CD8-positive, alpha-beta memory T cell (primary cell): Measurements from ENCODE around the gene CALML3. TPM values are rescaled to one million over a fixed set of nuclear protein-coding genes. Genes with fewer than 3 reads are reported as not detected.

ENCODE experiments used
- CTCF ChIA-PET: fragments of 350-600 bp; sonication (Branson Sonifier 250); formaldehyde crosslinking; loops from one replicate; lab custom pipeline; 2021; ENCODE audit warnings: antibody characterized with exemption; lab: Charles Lee
- POLR2A ChIA-PET: fragments of 350-600 bp; sonication (Branson Sonifier 250); formaldehyde crosslinking; loops from one replicate; lab custom pipeline; 2021; ENCODE audit warnings: antibody characterized with exemption; lab: Charles Lee
- DNase-seq, 5 donors: peaks; one replicate each; pipeline versions ENCODE4 v3.0.0 to v3.0.0-alpha.2; 2020 to 2022; ENCODE audit warnings: mixed read lengths in 1 of 5
- H3K27ac ChIP-seq: one replicate; pipeline ENCODE4 v1.7.0; 2013; ENCODE audit warnings: low read depth, mild to moderate bottlenecking, low read length, moderate library complexity
- H3K27me3 ChIP-seq: 2 replicates; pipeline ENCODE4 v1.7.0; 2013; ENCODE audit warnings: low read length, mild to moderate bottlenecking; ENCODE audit not compliant: insufficient read depth, poor library complexity, severe bottlenecking
- H3K36me3 ChIP-seq: 2 replicates; pipeline ENCODE4 v1.7.0; 2013; ENCODE audit warnings: mild to moderate bottlenecking, low read length, moderate library complexity; ENCODE audit not compliant: insufficient read depth
- H3K4me1 ChIP-seq: 2 replicates; pipeline ENCODE4 v1.7.0; 2013; ENCODE audit warnings: mild to moderate bottlenecking, low read length, moderate library complexity; ENCODE audit not compliant: insufficient read depth
- H3K4me3 ChIP-seq: 2 replicates; pipeline ENCODE4 v1.7.0; 2013; ENCODE audit warnings: mild to moderate bottlenecking, low read length
- H3K9me3 ChIP-seq: 2 replicates; pipeline ENCODE4 v1.7.0; 2013; ENCODE audit warnings: mild to moderate bottlenecking, low read length
- H3K27ac Mint-ChIP-seq, 8 donors: one replicate each; pipeline ENCODE4 v1.8.0; 2020 to 2021; ENCODE audit warnings: mixed read lengths in 8 of 8, mild to moderate bottlenecking in 6 of 8, inconsistent platforms in 3 of 8, moderate library complexity in 3 of 8
- H3K27me3 Mint-ChIP-seq, 2 donors: one replicate each; pipeline ENCODE4 v1.8.0; 2020 to 2021; ENCODE audit warnings: mixed read lengths in 2 of 2, mild to moderate bottlenecking in 1 of 2, moderate library complexity in 1 of 2
- H3K36me3 Mint-ChIP-seq, 3 donors: one replicate each; pipeline ENCODE4 v1.8.0; 2020 to 2021; ENCODE audit warnings: mixed read lengths in 3 of 3, inconsistent platforms in 1 of 3, mild to moderate bottlenecking in 1 of 3
- H3K4me1 Mint-ChIP-seq, 3 donors: one replicate each; pipeline ENCODE4 v1.8.0; 2020 to 2021; ENCODE audit warnings: mixed read lengths in 3 of 3, inconsistent platforms in 1 of 3, mild to moderate bottlenecking in 1 of 3
- H3K4me3 Mint-ChIP-seq, 7 donors: one replicate each; pipeline ENCODE4 v1.8.0; 2020 to 2021; ENCODE audit warnings: mixed read lengths in 7 of 7, mild to moderate bottlenecking in 6 of 7, moderate library complexity in 4 of 7, inconsistent platforms in 2 of 7
- H3K9me3 Mint-ChIP-seq, 5 donors: one replicate each; pipeline ENCODE4 v1.8.0; 2020 to 2022; ENCODE audit warnings: mixed read lengths in 5 of 5, mild to moderate bottlenecking in 3 of 5, moderate library complexity in 2 of 5, inconsistent platforms in 1 of 5
- polyA plus RNA-seq: library from polyadenylated mRNA; unstranded; fragments of 300-500 nt; fragmentation: Illumina TruSeq; gene quantifications from one replicate; pipeline ENCODE4 v1.2.3, GENCODE V29; 2021
- total RNA-seq, 2 experiments: library from RNA; stranded (reverse); gene quantifications; one replicate each; pipeline ENCODE4 v1.2.3, GENCODE V29; 2021

CALML3 gene
- total and polyA plus RNA-seq, 3 experiments from 2014 or later, result not detected

- Histone ChIP-seq H3K36me3 (no peaks in the 10 kb centered on the region), H3K9me3 (no peaks in the 10 kb centered on the region), H3K4me1 (peaks cover 35% of the 10 kb centered on the region), H3K4me3 (no peak overlapping the region), H3K27me3 (no peaks in the 10 kb centered on the region), H3K27ac (no peak overlapping the region)
- Mint-ChIP-seq H3K27me3 (peaks cover 4 to 8% of the 10 kb centered on the region in 2 donors), H3K9me3 (no peaks in the 10 kb centered on the region), H3K36me3 (peaks cover 0 to 15% (median 0%) of the 10 kb centered on the region in 3 donors), H3K4me3 (no peak overlapping the region), H3K27ac (no peak overlapping the region), H3K4me1 (peaks cover 14 to 21% (median 20%) of the 10 kb centered on the region in 3 donors)
- ChIA-PET CTCF (no interaction called here), POLR2A (interaction anchor here (0.9 kb wide), 1 partner anchor 10 kb away, joined by 3 read pairs; no protein-coding TSS in a partner anchor)
- DNase-seq, result no peak
These were observed 37.2 kb downstream of the CALML3 start for GRCh38 chr10:5561704-5562645.

- H3K4me3 ChIP-seq, result peak overlapping the region; percentile 51
- ChIA-PET POLR2A (interaction anchor here (0.9 kb wide), 1 partner anchor 11 kb away, joined by 3 read pairs; no protein-coding TSS in a partner anchor), CTCF (no interaction called here)
- peaks cover 35% of the 10 kb centered on the region for H3K4me1 ChIP-seq
- peak overlapping the region in 5 of 7 donors; percentile 46 to 81 (median 78) for H3K4me3 Mint-ChIP-seq
- no peaks in the 10 kb centered on the region for H3K27me3 ChIP-seq
- peaks cover 0 to 15% (median 0%) of the 10 kb centered on the region in 3 donors for H3K36me3 Mint-ChIP-seq
- H3K4me1 Mint-ChIP-seq, result peaks cover 14 to 21% (median 20%) of the 10 kb centered on the region in 3 donors
- peak overlapping the region in 2 of 8 donors; percentile 84 to 94 for H3K27ac Mint-ChIP-seq
- H3K9me3 ChIP-seq, result no peaks in the 10 kb centered on the region
- no peaks in the 10 kb centered on the region for H3K36me3 ChIP-seq
- H3K9me3 Mint-ChIP-seq, result no peaks in the 10 kb centered on the region
- H3K27ac ChIP-seq, result no peak overlapping the region
- peaks cover 3 to 8% of the 10 kb centered on the region in 2 donors for H3K27me3 Mint-ChIP-seq
- DNase-seq, result no peak
These were observed 38.7 kb downstream of the CALML3 start for GRCh38 chr10:5563321-5563961.

- Histone ChIP-seq H3K36me3 (no peaks in the 10 kb centered on the region), H3K4me1 (peaks cover 35% of the 10 kb centered on the region), H3K9me3 (no peaks in the 10 kb centered on the region), H3K27me3 (no peaks in the 10 kb centered on the region), H3K27ac (no peak overlapping the region), H3K4me3 (peak overlapping the region; percentile 51)
- ChIA-PET POLR2A (no interaction called here), CTCF (no interaction called here)
- peak in 3 of 5 donors; percentile 12 to 65 (median 42) for DNase-seq
- peaks cover 14 to 21% (median 20%) of the 10 kb centered on the region in 3 donors for H3K4me1 Mint-ChIP-seq
- H3K27ac Mint-ChIP-seq, result peak overlapping the region; percentile 79 to 96 (median 92)
- H3K9me3 Mint-ChIP-seq, result no peaks in the 10 kb centered on the region
- H3K36me3 Mint-ChIP-seq, result peaks cover 0 to 15% (median 0%) of the 10 kb centered on the region in 3 donors
- H3K27me3 Mint-ChIP-seq, result peaks cover 3 to 8% of the 10 kb centered on the region in 2 donors
- peak overlapping the region; percentile 69 to 88 (median 80) for H3K4me3 Mint-ChIP-seq
These were observed 39.3 kb downstream of the CALML3 start for GRCh38 chr10:5563991-5564536.

- peak overlapping the region; percentile 79 to 96 (median 92) for H3K27ac Mint-ChIP-seq
- H3K36me3 Mint-ChIP-seq, result peaks cover 0 to 15% (median 0%) of the 10 kb centered on the region in 3 donors
- no peak overlapping the region for H3K27ac ChIP-seq
- CTCF ChIA-PET, result no interaction called here
- POLR2A ChIA-PET, result no interaction called here
- peaks cover 3 to 8% of the 10 kb centered on the region in 2 donors for H3K27me3 Mint-ChIP-seq
- H3K9me3 Mint-ChIP-seq, result no peaks in the 10 kb centered on the region
- no peaks in the 10 kb centered on the region for H3K27me3 ChIP-seq
- peaks cover 14 to 21% (median 20%) of the 10 kb centered on the region in 3 donors for H3K4me1 Mint-ChIP-seq
- H3K36me3 ChIP-seq, result no peaks in the 10 kb centered on the region
- no peaks in the 10 kb centered on the region for H3K9me3 ChIP-seq
- peak in 2 of 5 donors; percentile 7 to 46 for DNase-seq
- peaks cover 35% of the 10 kb centered on the region for H3K4me1 ChIP-seq
- H3K4me3 Mint-ChIP-seq, result peak overlapping the region; percentile 69 to 88 (median 80)
- H3K4me3 ChIP-seq, result peak overlapping the region; percentile 51
These were observed 39.9 kb downstream of the CALML3 start for GRCh38 chr10:5564537-5565204.

- ChIA-PET POLR2A (no interaction called here), CTCF (no interaction called here)
- Histone ChIP-seq H3K27me3 (no peaks in the 10 kb centered on the region), H3K36me3 (no peaks in the 10 kb centered on the region), H3K4me3 (peak overlapping the region; percentile 51), H3K9me3 (no peaks in the 10 kb centered on the region), H3K4me1 (peaks cover 35% of the 10 kb centered on the region), H3K27ac (no peak overlapping the region)
- H3K9me3 Mint-ChIP-seq, result no peaks in the 10 kb centered on the region
- H3K4me3 Mint-ChIP-seq, result peak overlapping the region in 3 of 7 donors; percentile 78 to 87 (median 80)
- peaks cover 14 to 21% (median 20%) of the 10 kb centered on the region in 3 donors for H3K4me1 Mint-ChIP-seq
- H3K27ac Mint-ChIP-seq, result peak overlapping the region in 7 of 8 donors; percentile 79 to 96 (median 93)
- no peak for DNase-seq
- H3K27me3 Mint-ChIP-seq, result peaks cover 3 to 7% of the 10 kb centered on the region in 2 donors
- peaks cover 0 to 15% (median 0%) of the 10 kb centered on the region in 3 donors for H3K36me3 Mint-ChIP-seq
These were observed 40.4 kb downstream of the CALML3 start for GRCh38 chr10:5565205-5565545.

- H3K4me3 ChIP-seq, result no peak overlapping the region
- POLR2A ChIA-PET, result no interaction called here
- no peaks in the 10 kb centered on the region for H3K9me3 Mint-ChIP-seq
- peaks cover 3% of the 10 kb centered on the region in 2 donors for H3K27me3 Mint-ChIP-seq
- peaks cover 0 to 15% (median 0%) of the 10 kb centered on the region in 3 donors for H3K36me3 Mint-ChIP-seq
- peak overlapping the region in 1 of 8 donors; percentile 96 for H3K27ac Mint-ChIP-seq
- H3K4me1 Mint-ChIP-seq, result peaks cover 14 to 21% (median 20%) of the 10 kb centered on the region in 3 donors
- peaks cover 35% of the 10 kb centered on the region for H3K4me1 ChIP-seq
- H3K36me3 ChIP-seq, result no peaks in the 10 kb centered on the region
- CTCF ChIA-PET, result interaction anchor here (1.9 kb wide), 1 partner anchor 57 kb away, joined by 6 read pairs; no protein-coding TSS in a partner anchor
- no peaks in the 10 kb centered on the region for H3K27me3 ChIP-seq
- DNase-seq, result no peak
- no peak overlapping the region for H3K27ac ChIP-seq
- no peak overlapping the region for H3K4me3 Mint-ChIP-seq
- H3K9me3 ChIP-seq, result no peaks in the 10 kb centered on the region
These were observed 41.2 kb downstream of the CALML3 start for GRCh38 chr10:5565671-5566581.
